C4-2B (cell line): ENCODE results near the gene BTBD9.

Source experiments
- CTCF ChIP-seq: fragments of 450-650 bp; conservative IDR thresholded peaks from 2 replicates; pipeline ENCODE4 v1.5.1; 2017; ENCODE audit warnings: mild to moderate bottlenecking
- ZFX ChIP-seq: fragments of 450-650 bp; IDR thresholded peaks from 2 replicates; pipeline ENCODE4 v1.6.1; 2017

- TF ChIP-seq CTCF (no peak), ZFX (no peak)
Measured at GRCh38 chr6:38679668-38680067, 39.9 kb upstream of the BTBD9 start.
